ENCODE results near the gene SMURF1.

DNA sequence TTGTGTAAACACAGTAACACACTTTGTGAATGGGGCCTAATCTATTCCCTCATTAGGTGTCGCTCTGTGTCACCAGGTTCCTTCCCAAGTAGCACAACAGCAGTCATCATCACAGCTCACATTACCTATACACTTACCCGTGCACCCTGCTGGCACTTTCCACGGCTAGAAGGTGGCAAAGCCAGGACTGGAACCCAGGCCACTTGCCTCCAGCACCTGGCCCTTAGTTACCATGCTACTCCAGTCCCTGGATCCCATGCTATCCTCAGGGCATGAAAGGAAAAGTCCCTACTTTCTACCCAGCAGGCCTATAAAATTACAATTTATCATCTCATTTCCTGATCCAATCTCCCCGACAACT, 18.4 kb downstream of the SMURF1 start:
- TF ChIP-seq CTCF (IDR thresholded peaks at IDR 0.05) (no peak), POLR2A (IDR thresholded peaks at IDR 0.05) (no peak)

Data from body of pancreas (tissue), 4 donors.